Measurements from ENCODE around the gene RXYLT1.
"Not testable (repeated sequence)": the region's sequence is repeated elsewhere in the genome, so short reads cannot be mapped to it uniquely, and the experiment has no call there.

Gene RXYLT1

GRCh38 chr12:63804746-63805145 is 25.0 kb downstream of the RXYLT1 start:
- DNase-seq (ENCODE audit: low spot score): no peak

GRCh38 chr12:63805704-63806672 is 26.3 kb downstream of the RXYLT1 start:
- DNase-seq (ENCODE audit: low spot score): no peak

GRCh38 chr12:63808631-63809030 is 28.9 kb downstream of the RXYLT1 start:
- DNase-seq (ENCODE audit: low spot score): no peak

- no peak for DNase-seq (ENCODE audit: low spot score)
These were observed 29.9 kb downstream of the RXYLT1 start for GRCh38 chr12:63809566-63809965.

GRCh38 chr12:63811334-63811733 is 31.6 kb downstream of the RXYLT1 start:
- no peak for DNase-seq (ENCODE audit: low spot score)

GRCh38 chr12:63811755-63812154 is 32.0 kb downstream of the RXYLT1 start:
- no peak for DNase-seq (ENCODE audit: low spot score)

GRCh38 chr12:63814146-63814772 is 34.5 kb downstream of the RXYLT1 start:
- DNase-seq (ENCODE audit: low spot score): no peak

- DNase-seq (ENCODE audit: low spot score): no peak
These were observed 35.8 kb downstream of the RXYLT1 start for GRCh38 chr12:63815482-63815852.

- no peak for DNase-seq (ENCODE audit: low spot score)
These were observed 36.3 kb downstream of the RXYLT1 start for GRCh38 chr12:63816031-63816430.

GRCh38 chr12:63820427-63820826 is 40.7 kb downstream of the RXYLT1 start:
- no peak for DNase-seq (ENCODE audit: low spot score)

GRCh38 chr12:63821781-63822251 is 42.1 kb downstream of the RXYLT1 start:
- peak; percentile 56 for DNase-seq (ENCODE audit: low spot score)

- no peak for DNase-seq (ENCODE audit: low spot score)
These were observed 42.6 kb downstream of the RXYLT1 start for GRCh38 chr12:63822352-63822751.

GRCh38 chr12:63823040-63823439 is 43.3 kb downstream of the RXYLT1 start:
- DNase-seq (ENCODE audit: low spot score): no peak

- DNase-seq (ENCODE audit: low spot score): peak; percentile 78
These were observed 46.4 kb downstream of the RXYLT1 start for GRCh38 chr12:63826006-63826585.

- DNase-seq (ENCODE audit: low spot score): no peak
These were observed 49.2 kb downstream of the RXYLT1 start for GRCh38 chr12:63828867-63829266.

GRCh38 chr12:63836046-63836445 is 56.3 kb downstream of the RXYLT1 start:
- DNase-seq (ENCODE audit: low spot score): no peak

GRCh38 chr12:63836936-63837335 is 57.2 kb downstream of the RXYLT1 start:
- DNase-seq (ENCODE audit: low spot score): no peak

- DNase-seq (ENCODE audit: low spot score): no peak
These were observed 58.7 kb downstream of the RXYLT1 start for GRCh38 chr12:63838411-63838810.

- no peak for DNase-seq (ENCODE audit: low spot score)
These were observed 61.3 kb downstream of the RXYLT1 start for GRCh38 chr12:63841011-63841410.

GRCh38 chr12:63841571-63841970 is 61.9 kb downstream of the RXYLT1 start:
- no peak for DNase-seq (ENCODE audit: low spot score)

GRCh38 chr12:63842750-63843149 is 63.0 kb downstream of the RXYLT1 start:
- not testable (repeated sequence) for DNase-seq (ENCODE audit: low spot score)

- DNase-seq (ENCODE audit: low spot score): no peak
These were observed 63.6 kb downstream of the RXYLT1 start for GRCh38 chr12:63843254-63843720.
